ENCODE measurements around the gene L1TD1. TPM values are rescaled to one million over a fixed set of nuclear protein-coding genes. Genes with fewer than 3 reads are reported as not detected.

The L1TD1 gene
- total RNA-seq, 1 donor from 2014 or later, result under 0.01 TPM

GRCh38 chr1:62221171-62221570, 26.5 kb downstream of the L1TD1 start:
- Histone ChIP-seq H3K36me3 (ENCODE audit: control insufficient read depth, insufficient read depth, low read length) (no peaks in the 10 kb centered on the region), H3K4me3 (ENCODE audit: low read depth, low read length) (no peak overlapping the region), H3K27me3 (ENCODE audit: control insufficient read depth, insufficient read depth, low read length) (no peaks in the 10 kb centered on the region)
- FAIRE-seq (no peak), DNase-seq (ENCODE audit: low read depth) (no peak)
- no peak for TF ChIP-seq CTCF (IDR thresholded peaks at IDR 0.05; ENCODE audit: insufficient read depth, low read length, severe bottlenecking)

GRCh38 chr1:62222321-62222720, 27.7 kb downstream of the L1TD1 start:
- Histone ChIP-seq H3K27me3 (ENCODE audit: control insufficient read depth, insufficient read depth, low read length) (no peaks in the 10 kb centered on the region), H3K36me3 (ENCODE audit: control insufficient read depth, insufficient read depth, low read length) (no peaks in the 10 kb centered on the region), H3K4me3 (ENCODE audit: low read depth, low read length) (no peak overlapping the region)
- no peak for DNase-seq (ENCODE audit: low read depth)
- FAIRE-seq, result no peak
- TF ChIP-seq CTCF (IDR thresholded peaks at IDR 0.05; ENCODE audit: insufficient read depth, low read length, severe bottlenecking), result no peak

- no peak for TF ChIP-seq CTCF (IDR thresholded peaks at IDR 0.05; ENCODE audit: insufficient read depth, low read length, severe bottlenecking)
These were observed 29.5 kb downstream of the L1TD1 start for GRCh38 chr1:62224182-62224581.

GRCh38 chr1:62227496-62227895, 32.8 kb downstream of the L1TD1 start:
- Histone ChIP-seq H3K36me3 (ENCODE audit: control insufficient read depth, insufficient read depth, low read length) (no peaks in the 10 kb centered on the region), H3K4me3 (ENCODE audit: low read depth, low read length) (no peak overlapping the region), H3K27me3 (ENCODE audit: control insufficient read depth, insufficient read depth, low read length) (no peaks in the 10 kb centered on the region)
- FAIRE-seq (no peak), DNase-seq (ENCODE audit: low read depth) (no peak)
- no peak for TF ChIP-seq CTCF (IDR thresholded peaks at IDR 0.05; ENCODE audit: insufficient read depth, low read length, severe bottlenecking)

More at GRCh38 chr1:62224182-62224581, 29.5 kb downstream of the L1TD1 start:
- Histone ChIP-seq H3K4me3 (ENCODE audit: low read depth, low read length) (no peak overlapping the region), H3K27me3 (ENCODE audit: control insufficient read depth, insufficient read depth, low read length) (no peaks in the 10 kb centered on the region), H3K36me3 (ENCODE audit: control insufficient read depth, insufficient read depth, low read length) (no peaks in the 10 kb centered on the region)
- FAIRE-seq (no peak), DNase-seq (ENCODE audit: low read depth) (no peak)

- no peak overlapping the region for H3K4me3 ChIP-seq (ENCODE audit: low read depth, low read length)
- no peak for DNase-seq (ENCODE audit: low read depth)
- FAIRE-seq, result no peak
- TF ChIP-seq CTCF (IDR thresholded peaks at IDR 0.05; ENCODE audit: insufficient read depth, low read length, severe bottlenecking), result no peak
- no peaks in the 10 kb centered on the region for H3K36me3 ChIP-seq (ENCODE audit: control insufficient read depth, insufficient read depth, low read length)
- H3K27me3 ChIP-seq (ENCODE audit: control insufficient read depth, insufficient read depth, low read length), result no peaks in the 10 kb centered on the region
These were observed 33.7 kb downstream of the L1TD1 start for GRCh38 chr1:62228136-62228882.

GRCh38 chr1:62228883-62229187, 34.2 kb downstream of the L1TD1 start:
- Histone ChIP-seq H3K4me3 (ENCODE audit: low read depth, low read length) (no peak overlapping the region), H3K27me3 (ENCODE audit: control insufficient read depth, insufficient read depth, low read length) (no peaks in the 10 kb centered on the region), H3K36me3 (ENCODE audit: control insufficient read depth, insufficient read depth, low read length) (no peaks in the 10 kb centered on the region)
- TF ChIP-seq CTCF (IDR thresholded peaks at IDR 0.05; ENCODE audit: insufficient read depth, low read length, severe bottlenecking), result no peak
- FAIRE-seq (no peak), DNase-seq (ENCODE audit: low read depth) (no peak)

Data from bronchial epithelial cell (primary cell).